MM.1S (cell line): ENCODE data around the gene ATN1.

Experiments used
- CTCF ChIP-seq: fragments of 300-600 bp; sonication (generic); IDR thresholded peaks from 2 replicates; pipeline ENCODE4 v1.5.1; 2016; ENCODE audit warnings: antibody characterized with exemption, low read length, mixed read lengths
- EZH2phosphoT487 ChIP-seq: fragments of 300-600 bp; sonication (generic); IDR thresholded peaks from 2 replicates; pipeline ENCODE4 v1.6.1; 2018; ENCODE audit warnings: antibody characterized with exemption, low read length

GRCh38 chr12:6956021-6956727, 28.4 kb downstream of the ATN1 start:
- TF ChIP-seq CTCF (no peak), EZH2phosphoT487 (no peak)
